CD4-positive, alpha-beta T cell treated with Interleukin-6 at 100 ng/mL for 8 hours (primary cell): ENCODE data around the gene COMT.

Experiments
- DNase-seq: peaks from one replicate; pipeline ENCODE4 v3.0.0-alpha.2; 2020; ENCODE audit warnings: mixed read lengths, low spot score

COMT gene

DNA sequence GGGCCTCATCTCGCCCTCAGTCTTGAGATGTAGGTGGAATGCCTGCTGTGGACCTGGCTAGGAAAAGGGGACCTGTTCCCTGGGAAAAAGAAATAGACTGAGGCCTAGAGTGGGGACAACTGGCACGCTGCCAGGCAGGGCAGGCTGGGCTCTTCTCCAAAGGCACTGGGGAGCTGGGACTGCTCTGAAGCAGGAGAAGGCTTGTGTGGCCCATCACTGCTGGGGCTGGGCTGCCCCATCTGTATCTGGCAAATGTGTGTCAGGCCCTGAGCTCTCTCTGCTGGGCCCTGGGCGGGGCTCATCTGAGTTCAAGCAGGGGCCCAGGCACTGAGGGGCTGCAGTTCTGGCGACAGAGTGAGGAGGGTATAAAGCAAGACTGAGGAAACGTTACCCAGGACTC, 42.2 kb downstream of the COMT start:
- no peak for DNase-seq

DNA sequence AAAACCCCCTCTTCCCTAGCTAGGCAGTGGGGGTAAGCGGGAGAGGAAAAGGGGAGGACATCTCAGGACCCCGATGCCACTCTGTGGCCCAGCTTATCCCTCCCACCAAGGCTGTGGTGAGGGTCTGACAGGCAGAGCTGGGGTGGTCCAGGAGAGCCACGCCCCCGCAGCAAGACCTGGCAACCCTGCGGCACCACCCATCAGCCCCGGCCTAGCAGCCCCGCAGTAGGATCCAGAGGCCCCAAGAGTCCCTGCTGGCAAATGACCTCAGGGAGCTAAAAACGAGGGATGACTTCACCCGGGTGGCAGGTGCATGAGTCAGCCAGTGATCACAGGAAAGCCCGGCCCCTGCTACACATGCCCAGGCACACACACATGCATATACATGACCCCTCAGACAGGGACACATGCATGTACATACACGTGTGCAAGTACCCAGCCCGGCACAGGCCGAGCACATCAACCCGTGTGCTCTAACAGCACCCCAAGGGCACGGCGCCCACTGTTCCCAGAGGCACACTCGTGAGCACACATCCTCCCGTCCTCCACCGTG, 42.7 kb downstream of the COMT start:
- DNase-seq = no peak

DNA sequence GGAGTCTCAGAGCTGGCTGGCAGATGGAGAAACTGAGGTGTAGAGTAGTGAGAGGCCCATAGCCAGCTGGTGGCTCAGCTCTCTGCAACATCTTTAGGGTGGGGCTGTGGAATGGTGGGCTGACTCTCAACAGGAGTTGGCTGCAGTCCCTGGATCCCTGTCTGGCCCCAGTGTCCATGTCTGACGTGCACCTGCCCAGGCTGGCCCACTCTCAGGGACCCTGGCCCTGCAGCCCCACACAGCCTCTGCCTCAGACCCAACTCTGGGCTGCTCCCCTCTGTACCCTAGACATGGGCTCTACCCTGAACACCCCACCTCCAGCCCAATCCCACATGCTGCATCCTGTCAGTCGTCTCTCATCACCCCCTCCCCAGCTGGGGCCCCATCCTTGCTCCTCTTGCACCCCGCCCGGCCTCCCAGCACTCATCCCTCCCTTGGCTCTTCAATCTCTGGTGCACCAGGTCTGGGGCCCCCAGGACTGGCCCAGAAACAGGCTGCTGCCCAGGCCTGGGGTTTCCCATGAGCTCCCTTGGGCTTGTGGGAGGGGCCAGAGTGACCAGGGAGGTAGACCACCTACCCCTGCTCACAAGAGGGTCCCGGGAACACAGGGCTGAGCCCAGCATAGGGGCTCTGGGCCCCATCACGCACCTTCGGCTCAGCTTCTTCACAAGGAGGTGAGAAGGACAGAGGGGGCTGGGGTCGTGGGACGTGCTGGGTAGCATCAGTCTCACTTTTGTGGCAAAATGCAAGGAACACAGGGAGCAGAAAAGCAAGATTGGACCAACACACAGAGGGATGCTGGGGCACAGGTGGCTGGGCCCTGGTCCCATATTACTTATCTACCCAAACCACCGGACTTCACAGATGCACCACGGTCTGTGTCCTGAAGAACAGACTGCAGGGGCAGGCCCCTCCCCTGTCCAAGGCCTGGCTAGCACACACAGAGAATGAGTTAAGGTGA, 43.6 kb downstream of the COMT start:
- DNase-seq = no peak

DNA sequence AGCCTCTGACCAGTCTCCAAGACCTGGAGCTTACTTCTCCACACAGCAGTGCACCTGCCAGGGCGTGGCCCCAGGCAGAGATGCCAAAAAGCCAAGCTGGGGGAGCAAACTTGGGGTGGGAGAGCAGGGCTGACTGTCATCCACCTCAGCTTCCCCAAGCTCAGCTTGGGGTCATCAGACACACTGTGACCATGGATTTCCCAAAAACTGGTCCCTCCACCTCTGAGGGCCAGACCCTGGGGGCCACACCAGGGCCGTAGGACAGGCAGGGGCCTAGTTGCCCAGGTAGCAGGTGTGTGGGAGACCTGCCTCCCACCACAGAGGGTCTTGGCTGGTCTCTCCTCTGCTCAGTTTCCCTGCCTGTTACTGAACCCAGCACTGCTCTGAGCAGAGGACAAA, 44.4 kb downstream of the COMT start:
- no peak for DNase-seq

DNA sequence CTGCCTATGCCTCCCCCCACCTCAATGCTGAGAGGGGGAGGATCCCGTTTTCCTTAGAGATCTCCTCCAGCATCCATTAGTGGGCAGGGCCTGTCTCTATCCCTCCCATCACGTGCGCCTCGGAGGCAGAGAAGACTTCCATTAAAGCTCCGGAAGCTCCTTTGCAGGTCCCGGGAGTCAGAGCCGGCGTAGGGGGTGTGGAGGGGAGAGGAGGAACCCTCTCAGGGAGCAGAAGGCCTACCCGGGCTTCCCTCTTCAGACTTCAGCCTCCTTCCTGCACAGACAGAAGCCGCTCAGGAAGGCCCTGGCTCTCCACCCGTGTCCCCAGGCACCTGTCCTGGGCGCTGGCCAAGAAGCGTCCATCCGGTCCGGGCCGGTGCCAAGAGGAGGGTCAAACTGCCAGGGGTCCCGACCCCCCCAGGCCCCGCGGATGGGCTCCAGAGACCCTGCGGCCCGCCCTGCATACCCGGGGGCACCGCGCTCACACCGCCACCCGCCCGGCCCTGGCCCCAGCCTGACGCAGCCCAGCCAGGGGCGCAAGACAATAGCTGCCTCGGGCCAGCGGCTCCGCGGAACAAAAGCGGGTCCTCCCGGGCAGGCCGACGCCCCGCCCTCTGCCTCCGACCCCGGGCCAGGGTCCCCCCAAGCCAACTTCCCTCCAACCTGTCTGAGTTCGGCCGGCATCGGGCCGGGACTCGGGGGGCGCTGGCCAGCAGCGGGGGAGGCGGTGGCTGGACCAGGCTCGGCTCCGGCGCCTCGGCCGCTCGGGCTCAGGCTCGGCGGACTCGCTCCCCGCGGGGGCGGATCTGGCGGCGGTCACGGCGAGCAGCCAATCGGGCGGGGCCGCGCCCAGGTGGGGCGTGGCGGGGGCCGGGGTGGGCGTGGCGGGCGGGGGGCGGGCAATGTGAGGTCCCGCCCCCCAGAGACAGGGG, 45.1 kb downstream of the COMT start:
- peak; percentile 39 for DNase-seq

DNA sequence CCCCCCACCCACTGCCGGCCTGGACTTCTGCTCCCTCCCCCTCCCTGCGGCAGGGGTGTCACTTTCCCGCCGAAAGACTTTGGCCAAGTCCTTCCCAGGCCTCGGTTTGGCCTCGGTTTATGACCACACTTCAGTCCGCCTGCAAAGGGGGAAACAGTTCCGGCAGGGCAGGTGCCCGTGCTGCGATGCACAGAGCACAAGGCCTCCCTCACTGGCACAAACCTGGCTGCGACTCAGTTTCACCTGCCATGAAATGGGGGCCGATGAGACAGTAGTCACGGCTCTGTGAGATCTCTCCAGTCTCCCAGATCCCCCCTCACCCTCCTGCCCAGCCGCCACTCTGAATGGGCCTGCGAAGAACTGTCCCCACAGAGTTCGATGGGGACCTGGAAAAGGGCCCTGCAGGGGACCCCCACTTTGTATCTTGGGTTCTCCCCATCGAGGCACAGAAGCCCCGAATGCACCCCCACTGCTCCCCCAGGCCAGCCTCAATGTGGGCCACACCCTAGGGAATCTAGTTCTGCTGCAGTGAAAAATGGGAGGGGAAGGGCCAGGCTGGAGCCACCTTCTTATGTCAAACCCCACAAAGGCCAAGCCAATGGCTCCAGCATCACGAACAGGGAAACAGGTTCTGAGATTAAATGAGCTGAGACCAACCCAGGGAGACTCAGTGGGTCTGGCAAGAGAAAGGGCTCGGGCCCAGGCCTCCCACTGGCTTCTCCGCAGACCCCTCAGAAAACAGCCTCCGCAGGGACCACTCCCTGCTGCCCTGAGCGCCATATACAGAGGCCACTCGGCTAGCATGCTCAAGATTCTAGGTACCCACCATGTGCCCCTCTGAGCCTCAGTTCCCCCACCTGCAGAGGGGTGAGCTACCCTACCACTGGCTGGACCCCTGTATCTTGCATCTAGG, 46.1 kb downstream of the COMT start:
- DNase-seq = no peak

DNA sequence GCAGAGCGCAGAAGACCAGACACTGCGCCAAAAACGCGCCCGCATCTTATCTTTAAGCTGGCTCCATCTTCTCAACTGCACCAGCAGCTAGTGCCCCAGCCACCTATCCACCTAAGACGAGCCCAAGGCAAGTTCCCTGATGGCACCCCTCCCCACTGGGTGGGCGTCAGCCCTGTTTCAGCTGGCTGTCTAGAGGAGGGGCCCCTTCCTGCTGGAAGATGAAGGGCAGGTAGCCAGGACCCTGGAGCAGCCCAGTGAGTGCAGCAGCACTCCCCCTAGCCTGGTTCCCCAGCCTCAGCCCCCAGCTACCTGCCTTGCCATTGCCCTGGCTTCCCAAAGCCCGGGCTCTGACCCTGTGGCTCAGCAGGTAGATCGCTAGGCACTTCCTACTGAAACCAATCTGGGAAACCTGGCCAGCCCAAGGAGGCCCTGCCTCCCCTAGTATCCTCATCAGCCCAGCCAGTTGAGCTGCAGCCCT, 46.8 kb downstream of the COMT start:
- DNase-seq = no peak

DNA sequence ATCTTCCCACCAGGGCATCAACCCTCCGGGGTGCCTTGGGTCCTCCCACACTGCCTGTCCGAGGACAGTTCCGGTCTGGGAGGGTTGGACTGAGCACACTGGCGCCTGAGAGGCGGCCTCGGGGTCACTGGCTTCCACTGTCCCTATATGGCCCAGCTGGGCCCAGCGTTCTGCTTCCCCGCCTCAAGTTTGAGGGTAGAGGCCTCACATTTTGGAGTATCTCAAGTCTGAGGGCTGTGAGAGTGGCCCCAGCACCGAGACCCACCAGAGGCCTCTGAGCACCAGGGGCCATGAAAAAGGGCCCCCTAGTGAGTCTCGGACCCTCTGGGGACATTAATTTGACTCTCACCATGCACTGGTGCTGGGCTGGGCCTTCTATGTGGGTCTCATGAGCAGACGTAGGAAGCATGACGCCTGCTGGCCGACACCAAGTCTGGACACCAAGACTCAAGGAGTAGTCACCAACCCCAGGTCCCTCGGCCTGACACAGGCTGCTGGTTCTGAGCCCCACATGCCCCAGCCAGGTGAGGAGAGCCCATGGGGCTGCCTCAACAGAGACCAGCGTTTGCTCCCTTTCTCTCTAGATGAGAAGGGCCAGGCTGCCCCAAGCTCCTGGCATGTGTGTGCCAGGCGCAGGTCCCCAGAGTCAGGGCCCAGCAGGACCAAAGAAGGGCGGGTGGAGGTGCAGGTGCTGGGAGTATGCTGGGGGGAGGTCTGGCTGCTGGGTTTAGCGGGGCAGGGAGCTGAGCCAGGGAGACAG, 47.6 kb downstream of the COMT start:
- DNase-seq = no peak

DNA sequence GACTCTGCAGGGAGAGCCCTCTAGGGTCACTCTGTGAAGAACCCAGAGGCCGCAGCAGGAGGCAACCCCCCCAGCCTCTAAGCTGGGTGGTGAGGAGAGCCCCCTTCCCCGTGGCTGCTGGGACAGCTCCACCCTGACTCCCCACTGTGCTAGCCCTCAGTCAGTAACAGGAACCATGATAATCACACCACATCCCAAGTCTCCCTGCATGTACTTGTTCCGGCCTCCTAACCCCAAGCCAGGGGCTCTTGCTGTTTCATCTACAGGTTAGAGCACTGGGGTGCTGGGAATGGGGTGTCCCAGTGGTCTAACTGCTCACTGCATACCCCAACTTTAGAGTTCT, 48.1 kb downstream of the COMT start:
- DNase-seq = no peak

DNA sequence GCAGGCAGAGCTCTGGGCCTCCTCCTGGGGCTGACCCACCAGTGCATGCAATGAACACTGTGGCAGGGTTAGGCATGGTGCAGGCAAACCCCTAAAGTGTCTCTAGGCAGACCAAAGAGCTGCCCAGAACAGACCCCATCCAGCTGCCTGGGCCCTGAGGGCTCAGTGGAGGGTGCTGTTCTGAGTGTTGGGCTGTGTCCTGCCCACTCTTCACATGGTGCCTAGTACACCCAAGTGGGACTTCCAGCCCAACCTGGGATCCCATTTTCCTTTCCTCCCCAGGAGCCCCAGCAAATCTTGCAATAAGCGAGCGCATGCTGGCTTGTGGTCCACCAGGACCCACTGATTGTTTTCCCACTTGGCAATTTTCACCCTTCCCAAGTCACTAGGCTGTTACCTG, 48.6 kb downstream of the COMT start:
- no peak for DNase-seq

DNA sequence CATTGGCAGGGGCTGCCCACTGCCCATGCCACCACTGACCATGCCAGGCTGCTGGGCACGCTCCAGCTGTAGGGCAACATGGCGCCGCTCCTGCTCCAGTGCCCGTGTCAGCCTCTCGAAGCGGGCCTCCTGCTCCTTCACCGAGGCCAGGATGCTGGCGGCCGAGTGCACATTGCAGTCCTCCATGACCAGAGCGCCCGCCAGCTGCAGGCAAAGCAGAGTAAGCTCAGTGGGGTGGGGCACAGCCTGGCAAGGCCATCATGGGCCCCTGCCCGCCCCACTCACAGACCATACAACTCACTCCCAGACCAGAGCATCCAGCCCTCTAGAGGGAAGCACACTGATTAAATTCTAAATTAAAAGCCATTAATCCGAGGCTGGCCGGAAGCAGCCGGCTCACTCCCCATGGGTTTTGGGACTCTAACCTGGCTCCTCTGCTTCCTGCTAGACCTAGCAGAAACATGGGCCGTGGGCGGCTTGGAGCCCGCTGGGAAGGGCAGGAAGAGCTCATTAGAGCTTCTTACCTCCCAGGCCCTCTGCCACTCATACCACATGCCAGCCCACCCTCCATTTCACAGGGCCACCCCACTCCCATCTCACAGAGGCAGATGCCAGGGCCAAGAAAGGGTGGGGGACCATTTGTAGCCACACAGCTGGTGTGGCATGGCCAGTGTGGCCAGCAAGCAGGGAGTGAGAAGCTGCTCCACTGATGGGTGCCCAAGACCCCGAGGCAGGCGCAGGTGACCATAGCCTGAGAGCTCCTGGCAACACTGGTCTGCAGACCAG, 49.2 kb downstream of the COMT start:
- DNase-seq = no peak

DNA sequence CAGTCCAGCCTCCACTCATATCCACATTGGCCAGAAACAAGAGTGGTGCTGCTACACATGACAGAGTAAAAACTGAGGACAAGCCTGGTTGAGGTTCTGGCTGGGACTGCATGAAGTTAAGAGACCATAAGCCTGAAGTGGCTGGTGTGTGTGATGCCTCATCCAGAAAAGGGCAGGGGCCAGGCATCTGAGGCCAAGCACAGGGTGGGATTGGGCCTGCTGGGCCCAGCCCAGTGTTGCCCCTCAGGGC, 49.7 kb downstream of the COMT start:
- DNase-seq = no peak

DNA sequence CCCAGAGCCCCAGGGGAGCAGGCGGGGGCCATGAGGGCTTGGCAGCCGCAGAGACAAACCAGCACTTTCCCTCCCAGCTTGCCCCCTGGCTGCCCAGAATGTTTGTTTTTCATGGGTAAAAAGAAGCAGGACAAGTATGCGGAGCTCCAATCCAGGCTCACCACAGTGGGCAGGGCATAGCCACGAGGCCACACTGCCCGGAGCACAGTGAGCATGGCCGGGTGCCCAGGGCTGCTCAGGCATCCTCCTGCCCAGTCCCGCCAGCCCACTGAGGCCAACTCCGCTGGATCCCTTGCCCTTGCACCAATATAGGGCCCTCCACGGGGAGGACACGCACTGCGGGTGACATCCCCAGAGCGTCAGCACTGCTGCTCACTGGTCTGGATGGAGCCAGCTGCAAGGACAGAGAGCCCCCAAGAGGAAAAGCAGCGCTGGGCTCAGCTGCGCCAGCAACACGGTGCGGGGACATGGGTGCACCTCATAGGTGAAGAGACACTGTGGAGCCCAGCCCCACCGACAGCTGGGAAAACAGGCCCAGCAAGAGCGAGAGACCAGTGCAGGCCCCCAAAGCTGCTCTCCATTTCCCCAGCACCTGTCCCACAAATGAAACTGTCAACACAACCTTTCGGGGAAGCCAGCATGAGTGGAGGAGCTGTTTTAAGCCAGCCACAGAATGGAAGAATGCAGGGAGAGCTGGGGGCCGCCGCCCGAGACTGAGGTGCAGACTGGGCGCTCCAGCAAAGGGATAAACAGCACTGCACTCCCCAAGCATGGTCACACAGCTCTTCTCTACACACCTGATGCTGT, 50.3 kb downstream of the COMT start:
- DNase-seq = no peak

DNA sequence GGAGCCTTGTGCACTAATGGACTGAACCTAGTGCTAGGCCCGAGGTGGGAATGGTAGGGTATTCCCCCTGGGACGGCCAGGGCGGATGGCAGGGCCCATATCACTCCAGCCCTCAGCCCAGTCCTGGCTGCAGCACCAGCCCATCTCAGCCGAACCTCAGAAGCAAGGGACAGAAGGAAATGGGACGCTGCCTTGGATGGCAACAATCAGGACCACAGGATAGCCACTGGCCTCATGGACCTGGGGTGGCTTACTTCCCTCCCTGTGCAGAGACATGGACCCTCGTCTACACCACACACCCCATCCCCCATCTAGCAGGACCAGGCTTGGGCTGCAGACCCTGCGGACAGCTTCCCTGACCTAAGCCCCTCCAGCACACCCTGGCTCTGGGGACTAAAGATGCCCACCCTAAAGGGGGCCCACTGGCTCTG, 50.9 kb downstream of the COMT start:
- DNase-seq = no peak

DNA sequence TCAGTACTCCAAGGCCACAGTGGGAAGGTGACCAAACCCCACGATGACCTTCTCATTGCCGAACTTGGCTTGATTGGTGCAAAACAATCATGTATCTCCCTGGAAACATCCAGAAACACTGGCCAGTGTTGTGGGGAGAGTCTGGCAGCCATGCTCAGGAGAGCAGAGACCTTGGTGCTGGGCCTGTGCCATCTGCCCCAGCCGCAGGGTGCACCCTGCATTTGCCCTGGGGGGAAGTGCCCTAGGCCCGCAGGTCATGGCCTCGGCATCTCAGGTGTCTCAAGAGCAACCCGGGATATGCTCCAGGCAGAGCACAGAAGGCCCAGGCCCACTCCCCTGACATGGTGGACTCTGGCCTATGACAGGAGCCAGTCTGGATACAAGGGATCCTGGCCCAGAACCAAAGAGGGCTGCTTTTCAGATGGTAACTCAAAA, 51.4 kb downstream of the COMT start:
- no peak for DNase-seq

DNA sequence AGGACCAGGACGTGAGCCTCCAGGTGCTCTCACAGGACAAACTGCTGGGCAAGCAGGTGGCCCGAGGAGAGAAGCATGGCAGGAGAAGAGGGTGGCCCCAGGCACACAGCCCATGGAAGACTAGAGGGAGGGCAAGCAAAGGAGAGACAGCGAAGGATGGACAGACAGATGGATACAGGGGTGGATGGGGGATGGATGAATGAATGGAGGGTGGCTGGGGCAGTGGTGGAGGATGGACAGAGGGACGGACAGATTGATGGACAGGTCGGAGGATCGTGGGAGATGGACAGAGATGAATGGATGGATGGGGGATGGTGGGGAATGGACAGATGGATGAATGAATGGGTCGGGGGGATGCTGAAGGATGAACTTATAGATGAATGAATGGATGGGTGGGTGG, 52.4 kb downstream of the COMT start:
- DNase-seq = no peak

DNA sequence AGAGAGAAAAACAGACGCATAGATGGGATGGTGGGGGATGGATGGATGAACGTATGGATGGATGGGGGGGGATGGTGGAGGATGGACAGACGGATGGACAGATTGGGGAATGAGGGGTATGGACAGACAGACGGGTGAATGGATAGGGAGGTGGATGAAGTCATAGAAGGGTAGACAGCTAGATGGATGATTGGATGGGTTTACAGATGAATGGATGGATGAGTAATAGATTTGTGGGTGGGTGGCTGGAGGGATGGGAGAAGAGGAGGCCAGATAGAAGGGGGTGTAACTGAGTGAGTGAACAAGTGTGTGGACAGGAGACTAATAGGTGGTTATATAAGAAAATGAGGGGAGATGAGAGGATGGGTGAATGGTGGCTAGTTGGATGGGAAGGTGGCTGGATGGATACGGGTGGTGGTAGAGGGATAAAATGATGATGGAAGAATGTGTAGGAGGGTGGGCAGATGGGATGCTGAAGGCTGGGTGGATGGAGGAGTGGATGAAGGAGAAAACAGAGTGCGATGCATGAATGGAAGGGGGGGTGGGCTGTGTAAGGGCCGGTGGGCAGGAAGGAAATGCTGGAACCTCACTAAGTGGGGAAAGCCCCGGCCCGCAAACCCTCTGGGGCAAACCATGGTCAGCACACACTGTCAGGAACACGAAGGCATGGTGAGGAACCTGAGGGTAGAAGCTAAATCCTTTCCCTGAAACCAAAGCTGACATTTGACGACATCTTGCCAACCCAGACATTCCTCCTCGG, 53.5 kb downstream of the COMT start:
- no peak for DNase-seq

DNA sequence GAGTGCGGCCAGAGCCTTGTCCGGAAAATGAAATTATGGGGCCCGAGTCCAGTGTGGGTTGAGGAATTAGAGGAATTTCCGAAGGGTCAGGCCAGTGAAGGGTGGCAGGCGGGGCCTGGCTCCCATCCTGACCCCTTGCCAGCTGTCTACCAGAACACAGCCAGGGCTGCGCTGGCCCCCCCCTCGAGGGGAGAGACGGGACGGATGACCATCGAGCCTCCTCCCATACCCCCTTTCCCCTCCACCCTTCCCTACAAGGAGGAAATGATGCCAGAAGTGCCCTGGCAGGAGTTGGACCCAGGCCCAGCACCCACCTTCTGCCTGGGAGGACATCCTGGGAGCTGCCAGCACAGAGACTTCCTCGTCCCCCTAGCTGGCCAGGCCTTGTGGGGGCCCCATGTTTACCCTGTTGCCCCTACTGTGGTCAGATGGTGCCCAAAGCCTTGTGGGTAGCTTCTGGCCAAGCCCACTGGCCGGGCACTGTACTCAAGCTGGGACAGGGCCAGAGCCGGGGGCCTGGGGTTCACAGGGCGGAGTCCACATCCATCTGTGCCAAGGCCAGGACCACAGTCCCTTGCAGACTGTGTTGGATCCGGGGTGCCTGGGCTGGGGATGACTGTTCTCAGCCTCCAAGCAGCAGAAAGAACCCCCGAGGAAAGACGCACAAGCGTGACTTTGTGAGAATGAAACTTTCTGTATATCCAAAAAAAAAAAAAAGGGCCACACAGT, 54.2 kb downstream of the COMT start:
- no peak for DNase-seq
